Prostate gland (tissue), 2 donors: ENCODE data around the gene AHCYL2. TPM values are rescaled to one million over a fixed set of nuclear protein-coding genes. Genes with fewer than 3 reads are reported as not detected.

Source experiments
- DNase-seq: peaks from one replicate; pipeline ENCODE4 v3.0.0-alpha.2; 2019; ENCODE audit warnings: low spot score
- H3K27ac ChIP-seq, 2 donors: fragments of 200-600 bp; sonication (generic); 2 replicates each; pipeline ENCODE4 v1.5.1; 2017 to 2019
- H3K27me3 ChIP-seq: fragments of 200-600 bp; sonication (generic); replicated peaks from 2 replicates; pipeline ENCODE4 v1.5.1; 2019; ENCODE audit not compliant: insufficient read depth
- H3K36me3 ChIP-seq, 2 donors: fragments of 200-600 bp; sonication (generic); 1 replicate in 1 of 2; 2 replicates in 1 of 2; pipeline versions ENCODE4 v1.5.1 to v1.8.1; 2017 to 2019
- H3K4me1 ChIP-seq: fragments of 200-600 bp; sonication (generic); replicated peaks from 2 replicates; pipeline ENCODE4 v1.5.1; 2019
- H3K4me3 ChIP-seq, 2 donors: fragments of 200-600 bp; sonication (generic); 2 replicates each; pipeline ENCODE4 v1.5.1; 2017 to 2019
- H3K9me3 ChIP-seq: fragments of 200-600 bp; sonication (generic); 2 replicates; pipeline ENCODE4 v1.5.1; 2017
- CTCF ChIP-seq, 4 experiments: fragments of 200-600 bp in 2 of 4; fragments of 450-650 bp in 2 of 4; sonication (generic) in 2 of 4; IDR thresholded peaks; 1 replicate in 3 of 4; 2 replicates in 1 of 4; pipeline ENCODE4 v1.5.1; 2016 to 2019; ENCODE audit warnings: antibody characterized with exemption in 4 of 4, mild to moderate bottlenecking in 2 of 4, moderate library complexity in 2 of 4
- POLR2A ChIP-seq: fragments of 450-650 bp; IDR thresholded peaks from one replicate; pipeline ENCODE4 v1.6.1; 2016; ENCODE audit warnings: antibody characterized with exemption, mild to moderate bottlenecking
- POLR2AphosphoS5 ChIP-seq: sonication (generic); formaldehyde crosslinking; IDR thresholded peaks from one replicate; pipeline ENCODE4 v1.6.1; 2017; ENCODE audit warnings: antibody characterized with exemption
- WGBS: methylation state at CpG from one replicate; pipeline ENCODE4 v1.1.5; 2018; 5-methylcytosine and 5-hydroxymethylcytosine counted together
- intact Hi-C: fragments of 100-400 bp; cut with DNase I; formaldehyde crosslinking; loops from one replicate; pipeline ENCODE4 v1.14.2; 2022
- total RNA-seq, 2 donors: library from RNA; depleted of rRNA; stranded (reverse); fragments of >200 nt; gene quantifications; one replicate each; pipeline ENCODE4 v1.1.0, GENCODE V29; 2016

The AHCYL2 gene
- total RNA-seq, 2 donors from 2014 or later, result 15.2 to 38.3 TPM

GRCh38 chr7:129354428-129355157, 129.8 kb downstream of the AHCYL2 start:
- no peaks in the 10 kb centered on the region for H3K27me3 ChIP-seq
- no peaks in the 10 kb centered on the region for H3K9me3 ChIP-seq
- TF ChIP-seq POLR2AphosphoS5 (no peak), CTCF (IDR thresholded peaks at IDR 0.05) (no peak), POLR2A (no peak)
- WGBS, result 72% methylated on average over 5 of the region's 5 CpGs
- no peak overlapping the region for H3K4me3 ChIP-seq
- intact Hi-C loops, result no loop called here
- no peaks in the 10 kb centered on the region for H3K4me1 ChIP-seq
- no peaks in the 10 kb centered on the region for H3K36me3 ChIP-seq
- DNase-seq, result no peak
- no peak overlapping the region for H3K27ac ChIP-seq

GRCh38 chr7:129356176-129356575, 131.3 kb downstream of the AHCYL2 start:
- DNase-seq, result no peak
- Histone ChIP-seq H3K27ac (no peak overlapping the region), H3K9me3 (no peaks in the 10 kb centered on the region), H3K4me3 (no peak overlapping the region), H3K27me3 (no peaks in the 10 kb centered on the region), H3K4me1 (no peaks in the 10 kb centered on the region), H3K36me3 (no peaks in the 10 kb centered on the region)
- TF ChIP-seq POLR2AphosphoS5, result no peak
- no peak for TF ChIP-seq CTCF (IDR thresholded peaks at IDR 0.05)
- TF ChIP-seq POLR2A, result no peak
- intact Hi-C loops, result no loop called here

- WGBS, result 80% methylated on average over 2 of the region's 2 CpGs
- H3K4me1 ChIP-seq, result no peaks in the 10 kb centered on the region
- intact Hi-C loops, result no loop called here
Measured at GRCh38 chr7:129359176-129359575, 134.3 kb downstream of the AHCYL2 start.

GRCh38 chr7:129359638-129360037, 134.8 kb downstream of the AHCYL2 start:
- 93% methylated on average over 1 of the region's 1 CpG for WGBS
- Histone ChIP-seq H3K27ac (no peak overlapping the region), H3K9me3 (no peaks in the 10 kb centered on the region), H3K4me3 (no peak overlapping the region), H3K4me1 (no peaks in the 10 kb centered on the region), H3K27me3 (no peaks in the 10 kb centered on the region), H3K36me3 (no peaks in the 10 kb centered on the region)
- TF ChIP-seq CTCF (IDR thresholded peaks at IDR 0.05) (no peak), POLR2AphosphoS5 (no peak), POLR2A (no peak)
- no peak for DNase-seq
- intact Hi-C loops, result loop anchor here (10.0 kb wide), 2 partner anchors 285 to 465 kb away; no protein-coding TSS in a partner anchor

More at GRCh38 chr7:129359176-129359575, 134.3 kb downstream of the AHCYL2 start:
- DNase-seq, result no peak
- H3K36me3 ChIP-seq, result no peaks in the 10 kb centered on the region
- no peaks in the 10 kb centered on the region for H3K27me3 ChIP-seq
- no peak overlapping the region for H3K4me3 ChIP-seq
- no peak overlapping the region for H3K27ac ChIP-seq
- TF ChIP-seq POLR2AphosphoS5 (no peak), POLR2A (no peak), CTCF (IDR thresholded peaks at IDR 0.05) (no peak)
- H3K9me3 ChIP-seq, result no peaks in the 10 kb centered on the region

GRCh38 chr7:129361771-129362170, 136.9 kb downstream of the AHCYL2 start:
- no peaks in the 10 kb centered on the region for H3K4me1 ChIP-seq
- no peak overlapping the region for H3K4me3 ChIP-seq
- intact Hi-C loops, result loop anchor here (10.0 kb wide), 2 partner anchors 283 to 463 kb away; no protein-coding TSS in a partner anchor
- H3K36me3 ChIP-seq, result no peaks in the 10 kb centered on the region
- H3K9me3 ChIP-seq, result no peaks in the 10 kb centered on the region
- no peak for DNase-seq
- H3K27me3 ChIP-seq, result no peaks in the 10 kb centered on the region
- H3K27ac ChIP-seq, result no peak overlapping the region
- WGBS, result 100% methylated on average over 1 of the region's 1 CpG
- TF ChIP-seq POLR2AphosphoS5 (no peak), POLR2A (no peak)
